Neutrophil (primary cell): ENCODE data around the gene CAPN10.

Experiments used
- H3K27ac ChIP-seq: fragments of 200-600 bp; sonication (generic); 2 replicates; pipeline ENCODE4 v1.5.1; 2016; ENCODE audit warnings: mild to moderate bottlenecking, moderate library complexity
- H3K27me3 ChIP-seq: fragments of 200-600 bp; sonication (generic); 2 replicates; pipeline ENCODE4 v1.6.0; 2016; ENCODE audit warnings: mild to moderate bottlenecking
- H3K36me3 ChIP-seq: fragments of 200-600 bp; sonication (generic); 2 replicates; pipeline ENCODE4 v1.5.1; 2017
- H3K4me1 ChIP-seq, 2 experiments: fragments of 200-600 bp in 1 of 2; sonication (generic) in 1 of 2; 1 replicate in 1 of 2; 2 replicates in 1 of 2; pipeline versions ENCODE4 v1.5.1 to v1.6.1; 2013 to 2016; ENCODE audit warnings: low read depth in 1 of 2, low read length in 1 of 2, mild to moderate bottlenecking in 1 of 2, moderate library complexity in 1 of 2; ENCODE audit not compliant: control insufficient read depth in 1 of 2, insufficient read depth in 1 of 2
- H3K4me3 ChIP-seq, 2 experiments: fragments of 200-600 bp in 1 of 2; sonication (generic) in 1 of 2; 1 replicate in 1 of 2; 2 replicates in 1 of 2; pipeline ENCODE4 v1.5.1; 2013 to 2016; ENCODE audit warnings: low read depth in 1 of 2, low read length in 1 of 2, mild to moderate bottlenecking in 1 of 2, moderate library complexity in 1 of 2
- H3K9me3 ChIP-seq: fragments of 200-600 bp; sonication (generic); 2 replicates; pipeline ENCODE4 v1.5.1; 2016
- TF ChIP-seq, protein P1 (sequence below): fragments of 200-600 bp; sonication (generic); IDR thresholded peaks from 2 replicates; pipeline ENCODE4 v1.5.1; 2016; ENCODE audit warnings: antibody characterized with exemption

CAPN10 gene

DNA sequence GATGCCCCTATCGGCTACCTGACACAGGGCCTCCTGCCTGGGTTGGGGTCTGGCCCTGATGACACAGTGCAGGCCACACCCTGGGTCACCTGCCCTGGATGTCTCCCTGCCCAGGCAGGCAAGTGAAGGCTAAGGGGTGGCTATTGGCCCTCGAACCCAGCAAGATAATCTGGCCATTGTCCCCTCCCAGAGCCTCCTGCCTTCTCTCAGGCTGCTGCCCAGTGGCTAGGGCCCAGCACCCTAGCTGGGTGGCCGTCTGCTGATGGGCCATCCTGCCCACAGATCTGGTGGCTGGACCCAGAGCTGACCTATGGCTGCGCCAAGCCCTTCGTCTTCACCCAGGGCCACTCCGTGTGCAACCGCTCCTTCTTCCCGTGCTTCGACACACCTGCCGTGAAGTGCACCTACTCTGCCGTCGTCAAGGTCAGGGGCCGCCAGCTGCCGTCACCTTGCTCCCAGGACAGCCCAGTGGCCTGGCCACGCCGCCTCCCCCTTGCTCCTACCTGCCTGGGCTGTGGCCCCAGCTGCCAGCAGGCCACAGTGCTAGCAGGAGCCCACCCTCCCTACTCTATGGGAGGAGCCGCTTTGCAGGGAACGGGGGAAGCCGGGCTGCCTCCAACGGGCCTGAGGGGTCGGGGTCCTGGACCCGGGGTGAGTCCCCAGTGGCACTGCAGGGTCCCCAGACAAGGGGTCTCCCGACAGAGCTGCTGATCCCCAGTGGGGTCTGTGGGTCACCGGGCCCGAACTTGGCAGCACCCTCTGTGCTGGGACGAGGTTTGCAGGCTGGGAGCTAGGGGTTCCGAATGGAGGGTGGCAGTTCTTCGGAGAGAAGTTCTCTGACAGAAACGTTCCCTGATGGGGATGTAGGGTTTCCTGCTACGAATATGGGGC lies 14.1 kb upstream of the CAPN10 start:
- Histone ChIP-seq H3K4me1 (peaks cover 31 to 37% of the 10 kb centered on the region in 2 experiments), H3K27me3 (no peaks in the 10 kb centered on the region), H3K36me3 (peaks cover 71% of the 10 kb centered on the region), H3K27ac (no peak overlapping the region), H3K9me3 (no peaks in the 10 kb centered on the region), H3K4me3 (no peak overlapping the region)
- TF ChIP-seq, protein P1, sequence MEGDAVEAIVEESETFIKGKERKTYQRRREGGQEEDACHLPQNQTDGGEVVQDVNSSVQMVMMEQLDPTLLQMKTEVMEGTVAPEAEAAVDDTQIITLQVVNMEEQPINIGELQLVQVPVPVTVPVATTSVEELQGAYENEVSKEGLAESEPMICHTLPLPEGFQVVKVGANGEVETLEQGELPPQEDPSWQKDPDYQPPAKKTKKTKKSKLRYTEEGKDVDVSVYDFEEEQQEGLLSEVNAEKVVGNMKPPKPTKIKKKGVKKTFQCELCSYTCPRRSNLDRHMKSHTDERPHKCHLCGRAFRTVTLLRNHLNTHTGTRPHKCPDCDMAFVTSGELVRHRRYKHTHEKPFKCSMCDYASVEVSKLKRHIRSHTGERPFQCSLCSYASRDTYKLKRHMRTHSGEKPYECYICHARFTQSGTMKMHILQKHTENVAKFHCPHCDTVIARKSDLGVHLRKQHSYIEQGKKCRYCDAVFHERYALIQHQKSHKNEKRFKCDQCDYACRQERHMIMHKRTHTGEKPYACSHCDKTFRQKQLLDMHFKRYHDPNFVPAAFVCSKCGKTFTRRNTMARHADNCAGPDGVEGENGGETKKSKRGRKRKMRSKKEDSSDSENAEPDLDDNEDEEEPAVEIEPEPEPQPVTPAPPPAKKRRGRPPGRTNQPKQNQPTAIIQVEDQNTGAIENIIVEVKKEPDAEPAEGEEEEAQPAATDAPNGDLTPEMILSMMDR, result no peak

DNA sequence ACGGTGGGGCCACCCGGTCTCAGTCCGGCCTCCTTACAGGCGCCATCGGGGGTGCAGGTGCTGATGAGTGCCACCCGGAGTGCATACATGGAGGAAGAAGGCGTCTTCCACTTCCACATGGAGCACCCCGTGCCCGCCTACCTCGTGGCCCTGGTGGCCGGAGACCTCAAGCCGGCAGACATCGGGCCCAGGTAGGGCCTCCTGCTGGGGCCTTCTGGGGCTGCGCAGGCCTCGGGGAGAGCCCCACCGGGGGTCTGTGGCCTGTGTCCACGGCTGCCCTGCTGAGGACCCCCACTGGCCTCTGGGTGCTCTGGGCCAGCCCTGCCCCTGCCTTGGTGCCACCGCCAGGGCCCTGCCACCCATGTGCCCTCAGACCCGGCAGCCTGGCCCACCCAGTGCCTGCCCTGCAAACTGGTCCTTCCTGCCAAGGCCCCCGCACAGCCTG lies 13.4 kb upstream of the CAPN10 start:
- no peak overlapping the region for H3K27ac ChIP-seq
- no peak overlapping the region for H3K4me3 ChIP-seq
- no peaks in the 10 kb centered on the region for H3K9me3 ChIP-seq
- H3K4me1 ChIP-seq, result peaks cover 27 to 33% of the 10 kb centered on the region in 2 experiments
- H3K36me3 ChIP-seq, result peaks cover 78% of the 10 kb centered on the region
- TF ChIP-seq, protein P1, result no peak
- no peaks in the 10 kb centered on the region for H3K27me3 ChIP-seq

DNA sequence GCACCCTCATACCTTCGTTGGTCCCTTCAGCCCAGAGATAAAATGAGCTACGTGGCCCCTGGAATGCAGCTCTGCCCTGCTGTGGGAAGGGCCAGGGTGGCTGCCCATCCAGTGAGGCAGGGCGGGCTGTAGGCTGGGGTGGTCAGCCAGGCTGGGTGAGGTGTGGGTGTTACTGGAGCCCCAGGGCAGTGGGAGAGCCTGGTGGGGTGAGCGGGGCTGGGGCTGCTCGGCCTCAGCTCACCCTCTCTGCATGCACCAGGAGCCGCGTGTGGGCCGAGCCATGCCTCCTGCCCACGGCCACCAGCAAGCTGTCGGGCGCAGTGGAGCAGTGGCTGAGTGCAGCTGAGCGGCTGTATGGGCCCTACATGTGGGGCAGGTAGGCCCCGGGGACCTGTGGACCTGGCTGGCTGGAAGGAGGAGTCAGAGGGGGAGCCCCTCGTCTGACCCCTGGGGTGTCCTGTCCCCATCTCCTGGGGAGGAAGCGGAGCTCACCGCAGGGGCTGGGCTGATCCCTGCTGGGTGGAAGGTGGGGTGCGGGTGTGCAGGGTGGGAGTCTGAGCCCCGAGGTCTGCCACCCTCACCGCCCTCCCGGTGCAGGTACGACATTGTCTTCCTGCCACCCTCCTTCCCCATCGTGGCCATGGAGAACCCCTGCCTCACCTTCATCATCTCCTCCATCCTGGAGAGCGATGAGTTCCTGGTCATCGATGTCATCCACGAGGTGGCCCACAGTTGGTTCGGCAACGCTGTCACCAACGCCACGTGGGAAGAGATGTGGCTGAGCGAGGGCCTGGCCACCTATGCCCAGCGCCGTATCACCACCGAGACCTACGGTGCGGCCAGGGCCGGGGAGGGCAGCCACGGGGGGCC lies 12.8 kb upstream of the CAPN10 start:
- Histone ChIP-seq H3K27ac (no peak overlapping the region), H3K4me1 (peaks cover 33 to 40% of the 10 kb centered on the region in 2 experiments), H3K4me3 (no peak overlapping the region), H3K27me3 (no peaks in the 10 kb centered on the region), H3K36me3 (peaks cover 85% of the 10 kb centered on the region), H3K9me3 (no peaks in the 10 kb centered on the region)
- TF ChIP-seq, protein P1, result no peak

DNA sequence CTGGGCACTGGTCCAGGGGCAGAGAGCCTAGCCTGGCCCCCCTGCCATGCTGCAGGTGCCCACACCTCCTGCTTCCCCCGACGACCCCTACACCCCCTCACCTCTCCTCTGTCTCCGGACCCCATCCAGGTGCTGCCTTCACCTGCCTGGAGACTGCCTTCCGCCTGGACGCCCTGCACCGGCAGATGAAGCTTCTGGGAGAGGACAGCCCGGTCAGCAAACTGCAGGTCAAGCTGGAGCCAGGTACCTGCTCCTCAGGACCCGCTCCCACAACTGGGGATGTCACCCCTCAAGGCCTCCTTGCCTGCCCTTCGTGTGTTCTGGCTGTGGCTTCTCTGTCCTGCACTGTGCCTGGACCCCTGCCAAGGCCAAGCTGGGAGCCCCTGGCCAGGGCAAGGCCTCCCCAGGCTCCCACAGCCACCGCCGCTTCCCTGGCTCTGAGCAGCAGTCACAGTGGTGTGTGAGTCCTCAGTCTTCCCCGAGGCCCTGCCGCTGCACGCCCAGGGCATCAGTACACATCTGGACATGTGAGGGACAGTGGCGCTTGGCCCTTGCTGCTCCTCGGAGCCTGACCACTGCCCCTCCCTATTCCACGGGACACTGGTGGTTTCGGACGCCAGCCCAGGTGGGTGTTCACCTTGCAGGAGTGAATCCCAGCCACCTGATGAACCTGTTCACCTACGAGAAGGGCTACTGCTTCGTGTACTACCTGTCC lies 12.0 kb upstream of the CAPN10 start:
- Histone ChIP-seq H3K4me3 (no peak overlapping the region), H3K4me1 (peaks cover 35 to 41% of the 10 kb centered on the region in 2 experiments)
- TF ChIP-seq, protein P1, result no peak

More for the DNA sequence above, 12.0 kb upstream of the CAPN10 start:
- no peaks in the 10 kb centered on the region for H3K9me3 ChIP-seq
- H3K36me3 ChIP-seq, result peaks cover 88% of the 10 kb centered on the region
- no peaks in the 10 kb centered on the region for H3K27me3 ChIP-seq
- no peak overlapping the region for H3K27ac ChIP-seq
